HG03097 (cell line): Measurements from ENCODE around the gene KIR2DL3.
"Not testable (repeated sequence)": the region's sequence is repeated elsewhere in the genome, so short reads cannot be mapped to it uniquely, and the experiment has no call there.

Experiments used
- ATAC-seq: cut with Tn5 transposase; IDR thresholded peaks from one replicate; pipeline ENCODE4 v1.9.1; 2021; ENCODE audit not compliant: unreplicated experiment, low FRiP score

The KIR2DL3 gene

GRCh38 chr19:54786091-54786723 lies 47.9 kb downstream of the KIR2DL3 start:
- not testable (repeated sequence) for ATAC-seq

DNA sequence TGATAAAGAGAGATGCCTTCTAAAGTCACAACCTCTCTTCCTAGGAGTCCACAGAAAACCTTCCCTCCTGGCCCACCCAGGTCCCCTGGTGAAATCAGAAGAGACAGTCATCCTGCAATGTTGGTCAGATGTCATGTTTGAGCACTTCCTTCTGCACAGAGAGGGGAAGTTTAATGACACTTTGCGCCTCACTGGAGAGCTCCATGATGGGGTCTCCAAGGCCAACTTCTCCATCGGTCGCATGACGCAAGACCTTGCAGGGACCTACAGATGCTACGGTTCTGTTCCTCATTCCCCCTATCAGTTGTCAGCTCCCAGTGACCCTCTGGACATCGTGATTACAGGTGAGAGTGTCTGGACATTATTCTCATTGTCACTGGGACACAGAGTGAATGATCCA lies 49.8 kb downstream of the KIR2DL3 start:
- ATAC-seq, result not testable (repeated sequence)

DNA sequence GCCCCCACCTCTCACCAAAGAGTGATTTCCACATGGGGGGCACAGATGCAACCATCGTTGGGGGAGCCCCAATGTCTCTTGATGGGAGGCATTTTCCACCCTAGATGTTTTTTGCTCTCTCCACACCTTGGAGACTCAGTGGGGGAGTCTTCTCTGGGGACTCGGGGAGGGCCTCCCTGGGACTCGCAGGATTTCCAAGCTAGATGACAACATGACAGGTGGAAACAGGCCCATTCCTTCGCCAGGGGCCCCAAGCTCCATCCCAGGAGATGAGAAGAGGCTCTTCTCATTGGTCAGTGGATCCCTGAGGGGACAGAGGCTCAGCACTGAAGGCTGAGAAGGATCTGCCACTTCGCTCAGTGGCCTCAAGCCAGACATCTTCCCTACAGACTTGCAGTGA lies 52.4 kb downstream of the KIR2DL3 start:
- no peak for ATAC-seq

- ATAC-seq, result no peak
Measured at GRCh38 chr19:54791476-54791875, 53.2 kb downstream of the KIR2DL3 start.

- no peak for ATAC-seq
Measured at GRCh38 chr19:54792814-54793213, 54.5 kb downstream of the KIR2DL3 start.

- no peak for ATAC-seq
Measured at GRCh38 chr19:54795758-54796157, 57.4 kb downstream of the KIR2DL3 start.
